ENCODE measurements around the gene SLC17A9. TPM values are rescaled to one million over a fixed set of nuclear protein-coding genes. Genes with fewer than 3 reads are reported as not detected.

SLC17A9 gene
- total RNA-seq, 2 experiments from 2014 or later = 78.5 to 78.7 TPM

DNA sequence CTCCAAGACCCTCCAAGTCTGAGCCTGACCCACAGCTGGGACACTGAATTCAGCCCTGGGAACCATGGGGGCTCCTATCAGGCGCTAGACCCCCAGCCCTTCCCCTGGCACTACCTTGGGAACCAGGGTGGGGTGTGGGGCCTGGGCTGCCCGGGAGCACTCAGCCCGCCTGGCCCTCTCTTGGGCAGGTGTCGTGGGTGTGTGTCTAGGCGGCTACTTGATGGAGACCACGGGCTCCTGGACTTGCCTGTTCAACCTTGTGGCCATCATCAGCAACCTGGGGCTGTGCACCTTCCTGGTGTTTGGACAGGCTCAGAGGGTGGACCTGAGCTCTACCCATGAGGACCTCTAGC lies 14.6 kb downstream of the SLC17A9 start:
- Mint-ChIP-seq H3K9me3 (no peaks in the 10 kb centered on the region), H3K36me3 (ENCODE audit: low read depth) (peaks cover 6% of the 10 kb centered on the region), H3K27me3 (peaks cover 9% of the 10 kb centered on the region), H3K27ac (no peak overlapping the region), H3K4me1 (ENCODE audit: low read depth) (peaks cover 8% of the 10 kb centered on the region), H3K4me3 (no peak overlapping the region)
- CTCF ChIA-PET = interaction anchor here (1.1 kb wide), 1 partner anchor 42 kb away, joined by 5 read pairs; no protein-coding TSS in a partner anchor
- POLR2A ChIA-PET = interaction anchor here (1.0 kb wide), 1 partner anchor 8 kb away, joined by 4 read pairs; no protein-coding TSS in a partner anchor
- DNase-seq (no peak), ATAC-seq (no peak)
- TF ChIP-seq, protein P1, sequence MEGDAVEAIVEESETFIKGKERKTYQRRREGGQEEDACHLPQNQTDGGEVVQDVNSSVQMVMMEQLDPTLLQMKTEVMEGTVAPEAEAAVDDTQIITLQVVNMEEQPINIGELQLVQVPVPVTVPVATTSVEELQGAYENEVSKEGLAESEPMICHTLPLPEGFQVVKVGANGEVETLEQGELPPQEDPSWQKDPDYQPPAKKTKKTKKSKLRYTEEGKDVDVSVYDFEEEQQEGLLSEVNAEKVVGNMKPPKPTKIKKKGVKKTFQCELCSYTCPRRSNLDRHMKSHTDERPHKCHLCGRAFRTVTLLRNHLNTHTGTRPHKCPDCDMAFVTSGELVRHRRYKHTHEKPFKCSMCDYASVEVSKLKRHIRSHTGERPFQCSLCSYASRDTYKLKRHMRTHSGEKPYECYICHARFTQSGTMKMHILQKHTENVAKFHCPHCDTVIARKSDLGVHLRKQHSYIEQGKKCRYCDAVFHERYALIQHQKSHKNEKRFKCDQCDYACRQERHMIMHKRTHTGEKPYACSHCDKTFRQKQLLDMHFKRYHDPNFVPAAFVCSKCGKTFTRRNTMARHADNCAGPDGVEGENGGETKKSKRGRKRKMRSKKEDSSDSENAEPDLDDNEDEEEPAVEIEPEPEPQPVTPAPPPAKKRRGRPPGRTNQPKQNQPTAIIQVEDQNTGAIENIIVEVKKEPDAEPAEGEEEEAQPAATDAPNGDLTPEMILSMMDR (IDR thresholded peaks at IDR 0.05) = no peak
- intact Hi-C loops (cut with micrococcal nuclease) = no loop called here

DNA sequence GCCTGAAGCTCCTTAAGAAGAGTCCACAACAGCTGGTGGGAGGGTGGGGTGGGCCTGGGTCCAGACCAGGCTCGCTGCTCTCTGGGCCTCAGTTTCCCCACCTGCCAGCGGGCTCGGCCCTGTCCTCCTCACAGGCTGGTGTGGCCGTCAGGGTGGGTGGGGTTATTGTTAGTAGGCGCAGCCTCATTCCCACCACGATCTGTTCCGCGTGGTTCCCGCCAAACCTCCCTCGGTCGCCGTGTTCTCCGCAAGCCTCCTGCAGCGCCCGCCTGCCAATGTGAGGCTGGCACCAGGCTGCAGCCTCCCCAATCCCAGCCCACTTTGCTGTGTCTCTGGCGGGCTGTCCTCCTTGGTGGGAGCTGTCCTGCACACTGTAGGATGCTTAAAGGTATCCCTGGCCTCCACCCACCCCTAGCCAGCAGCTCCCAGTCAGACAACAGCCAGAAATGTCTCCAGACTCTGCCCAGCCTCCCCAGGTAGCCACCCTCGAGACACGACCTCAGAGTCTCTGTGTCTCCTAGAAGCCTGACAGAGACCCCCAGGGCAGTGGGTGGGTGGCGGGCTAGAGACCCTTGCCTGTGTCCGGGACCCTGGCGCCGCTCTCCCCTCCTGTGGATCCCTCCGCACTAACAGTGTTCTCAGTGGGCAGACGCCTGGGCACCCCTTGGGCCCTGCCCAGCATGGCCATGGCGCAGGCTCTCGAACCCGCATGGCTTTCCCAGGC lies 15.3 kb downstream of the SLC17A9 start:
- Mint-ChIP-seq H3K27me3 (peaks cover 13% of the 10 kb centered on the region), H3K4me3 (no peak overlapping the region), H3K9me3 (no peaks in the 10 kb centered on the region), H3K4me1 (ENCODE audit: low read depth) (peaks cover 12% of the 10 kb centered on the region), H3K27ac (no peak overlapping the region), H3K36me3 (ENCODE audit: low read depth) (peaks cover 6% of the 10 kb centered on the region)
- ATAC-seq (no peak), DNase-seq (no peak)
- ChIA-PET POLR2A (interaction anchor here (1.0 to 1.2 kb wide), 2 partner anchors 8 to 13 kb away, joined by 3 to 4 read pairs; no protein-coding TSS in a partner anchor), CTCF (interaction anchor here (1.1 kb wide), 1 partner anchor 42 kb away, joined by 5 read pairs; no protein-coding TSS in a partner anchor)
- TF ChIP-seq, protein P1 (IDR thresholded peaks at IDR 0.05) = no peak
- intact Hi-C loops (cut with micrococcal nuclease) = no loop called here

DNA sequence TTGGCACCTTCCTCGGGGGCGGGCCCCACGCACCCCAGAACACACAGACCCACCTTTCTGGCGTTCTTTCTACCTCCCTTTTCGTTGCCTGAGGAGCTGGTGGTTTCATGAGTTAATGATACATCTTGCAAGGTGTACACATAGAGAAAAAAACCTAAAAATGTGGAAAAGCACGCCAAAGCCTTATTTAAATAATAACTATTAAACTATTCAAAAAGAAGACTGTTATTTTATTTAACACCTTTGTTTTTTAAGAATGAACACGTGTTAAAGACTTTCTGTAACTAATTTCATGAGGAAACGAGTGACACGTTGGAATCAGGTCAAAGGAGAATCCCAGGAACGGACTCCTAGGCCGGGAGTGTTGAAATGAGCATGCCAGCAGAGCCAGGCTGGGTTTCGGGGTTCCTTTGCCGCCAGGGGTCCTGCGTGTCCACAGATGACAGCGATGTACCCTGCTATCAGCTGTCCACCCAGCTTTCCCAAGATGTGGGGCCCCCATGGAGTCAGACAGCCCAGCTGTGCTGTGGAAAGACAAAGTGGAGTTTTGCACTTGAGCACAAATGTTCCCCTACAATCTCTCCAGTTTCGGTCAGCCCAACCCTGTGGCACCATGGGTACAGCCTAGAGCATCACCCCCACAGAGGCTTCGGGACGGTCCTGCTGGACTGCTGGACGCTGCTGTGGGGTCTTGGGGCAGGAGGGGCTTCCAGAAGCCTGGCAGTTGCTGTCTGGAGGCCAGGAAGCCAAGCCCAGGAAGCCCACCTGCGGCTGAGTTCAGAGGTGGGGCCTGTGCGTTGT lies 16.1 kb downstream of the SLC17A9 start:
- no peaks in the 10 kb centered on the region for H3K9me3 Mint-ChIP-seq
- intact Hi-C loops (cut with micrococcal nuclease) = no loop called here
- no peak overlapping the region for H3K27ac Mint-ChIP-seq
- peaks cover 3% of the 10 kb centered on the region for H3K36me3 Mint-ChIP-seq (ENCODE audit: low read depth)
- ChIA-PET POLR2A (interaction anchor here (0.8 to 2.6 kb wide), 4 partner anchors 8 to 21 kb away, joined by 3 to 10 read pairs (median 4); no protein-coding TSS in a partner anchor), CTCF (interaction anchor here (1.4 kb wide), 1 partner anchor 14 kb away, joined by 3 read pairs; no protein-coding TSS in a partner anchor)
- peaks cover 12% of the 10 kb centered on the region for H3K4me1 Mint-ChIP-seq (ENCODE audit: low read depth)
- DNase-seq (no peak), ATAC-seq (no peak)
- peaks cover 16% of the 10 kb centered on the region for H3K27me3 Mint-ChIP-seq
- TF ChIP-seq, protein P1 (IDR thresholded peaks at IDR 0.05) = no peak
- no peak overlapping the region for H3K4me3 Mint-ChIP-seq

DNA sequence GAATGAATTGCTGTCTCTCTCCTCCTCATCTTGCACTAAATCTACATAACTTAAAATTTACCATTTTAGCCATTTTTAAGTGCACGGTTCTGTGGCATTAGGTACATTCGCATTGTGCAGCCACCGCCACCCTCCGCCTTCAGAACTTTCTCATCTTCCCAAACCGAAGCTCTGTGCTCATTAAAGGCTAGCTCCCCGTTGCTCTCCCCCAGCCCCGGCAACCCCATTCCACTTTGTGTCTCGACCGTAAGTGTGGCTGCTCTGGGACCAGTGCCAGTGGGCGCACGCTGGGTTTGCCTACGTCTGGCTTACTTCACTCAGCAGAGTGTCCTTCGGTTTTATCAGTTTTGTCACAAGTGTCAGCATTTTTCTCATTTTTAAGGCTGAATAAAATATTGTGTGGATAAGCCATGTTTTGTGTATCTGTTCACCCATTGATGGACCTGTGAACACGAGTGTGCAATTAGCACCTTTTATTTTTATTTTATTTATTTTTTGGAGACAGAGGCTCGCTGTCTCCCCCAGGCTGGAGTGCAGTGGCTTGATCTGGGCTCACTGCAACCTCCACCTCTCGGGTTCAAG lies 16.8 kb downstream of the SLC17A9 start:
- no peak for ATAC-seq
- Mint-ChIP-seq H3K27me3 (peaks cover 22% of the 10 kb centered on the region), H3K4me1 (ENCODE audit: low read depth) (peaks cover 12% of the 10 kb centered on the region), H3K27ac (no peak overlapping the region), H3K4me3 (no peak overlapping the region), H3K36me3 (ENCODE audit: low read depth) (peaks cover 3% of the 10 kb centered on the region), H3K9me3 (no peaks in the 10 kb centered on the region)
- ChIA-PET CTCF (interaction anchor here (1.4 kb wide), 1 partner anchor 14 kb away, joined by 3 read pairs; no protein-coding TSS in a partner anchor), POLR2A (interaction anchor here (0.8 to 2.6 kb wide), 3 partner anchors 9 to 42 kb away, joined by 3 to 10 read pairs (median 4); partner anchors contain the start of gene DIDO1)
- TF ChIP-seq, protein P1 (IDR thresholded peaks at IDR 0.05) = no peak
- DNase-seq = no peak
- intact Hi-C loops (cut with micrococcal nuclease) = no loop called here
